NCI-H2107 treated with DMSO at 0.1 percent for 48 hours (cell line): Measurements from ENCODE around the gene S1PR2.

Experiments
- DNase-seq: peaks from one replicate; lab custom pipeline; 2025; ENCODE audit not compliant: unreplicated experiment; lab: John Stamatoyannopoulos, UW

S1PR2 gene, protein sequence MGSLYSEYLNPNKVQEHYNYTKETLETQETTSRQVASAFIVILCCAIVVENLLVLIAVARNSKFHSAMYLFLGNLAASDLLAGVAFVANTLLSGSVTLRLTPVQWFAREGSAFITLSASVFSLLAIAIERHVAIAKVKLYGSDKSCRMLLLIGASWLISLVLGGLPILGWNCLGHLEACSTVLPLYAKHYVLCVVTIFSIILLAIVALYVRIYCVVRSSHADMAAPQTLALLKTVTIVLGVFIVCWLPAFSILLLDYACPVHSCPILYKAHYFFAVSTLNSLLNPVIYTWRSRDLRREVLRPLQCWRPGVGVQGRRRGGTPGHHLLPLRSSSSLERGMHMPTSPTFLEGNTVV

DNA sequence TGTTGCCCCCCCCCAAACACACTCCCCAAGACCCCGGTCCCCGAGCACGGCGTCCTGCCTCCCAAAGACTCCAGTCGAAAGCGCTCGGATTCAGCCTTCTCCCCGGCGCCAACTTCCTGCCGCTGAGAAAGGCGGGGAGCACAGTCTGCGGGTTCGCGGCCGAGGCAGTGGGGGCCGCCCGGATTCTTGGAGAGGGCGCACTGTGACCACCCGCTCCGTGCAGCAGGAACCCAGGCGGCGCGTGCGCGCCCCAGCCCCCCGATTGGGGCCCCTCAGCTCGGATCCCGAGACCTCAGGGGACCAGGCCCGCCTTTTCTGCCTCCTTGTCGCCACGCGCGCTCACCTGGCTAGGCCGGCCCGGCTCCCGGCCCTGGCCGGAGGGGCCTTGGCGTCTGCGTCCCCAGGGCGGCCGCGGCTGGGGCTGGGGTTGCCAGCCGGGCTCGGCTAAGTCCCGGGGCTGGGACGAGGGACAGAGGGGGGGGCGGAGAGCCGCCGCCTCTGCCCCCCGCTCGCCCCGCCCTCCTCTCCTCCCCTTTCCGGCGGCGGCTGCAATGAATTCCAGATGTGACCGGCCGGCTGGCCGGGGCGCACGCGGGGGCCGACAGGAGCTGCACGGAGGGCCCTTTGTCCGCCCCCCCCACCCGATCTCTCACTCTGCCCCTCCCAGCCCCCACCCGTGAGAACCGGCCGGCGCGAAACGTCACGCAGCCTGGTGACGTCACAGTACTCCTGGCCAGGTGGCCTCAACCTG lies at the start of gene S1PR2:
Gene S1PR2, minus strand, starts transcription at position 471 of the 751 bp plus-strand sequence. CDS start 6,426 bp downstream, outside the sequence.
- DNase-seq: no peak

DNA sequence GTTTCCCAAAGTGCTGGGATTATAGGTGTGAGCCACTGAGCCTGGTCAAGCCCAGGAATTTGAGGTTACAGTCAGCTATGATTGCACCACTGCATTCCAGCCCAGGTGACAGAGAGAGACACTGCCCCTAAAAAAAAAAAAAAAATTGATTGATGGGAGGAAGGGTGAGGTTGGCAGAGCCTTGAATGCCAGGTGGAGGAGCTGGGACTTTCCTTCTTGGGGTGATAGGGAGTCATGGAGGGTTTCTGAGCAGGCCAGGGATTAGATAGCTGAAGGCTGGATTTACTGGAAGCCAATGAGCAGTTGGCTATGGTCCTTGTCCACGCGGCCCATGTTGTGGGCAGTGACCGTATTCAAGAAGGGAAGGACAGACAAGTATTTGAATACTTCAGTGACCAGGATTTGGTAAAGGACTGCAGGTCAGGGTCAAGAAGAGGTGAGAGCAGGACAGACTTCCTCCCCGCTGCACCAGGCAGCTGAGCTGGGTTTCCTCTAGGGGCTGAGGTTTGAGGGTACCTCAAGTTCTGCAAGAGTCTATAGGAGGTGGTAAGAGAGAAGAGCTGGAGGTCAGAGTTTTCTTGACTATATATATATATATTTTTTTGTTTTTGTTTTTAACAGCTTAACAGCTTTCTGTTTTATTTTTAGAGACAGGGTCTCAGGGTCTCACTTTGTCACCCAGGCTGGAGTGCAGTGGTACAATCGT lies 48.8 kb upstream of the S1PR2 start:
- DNase-seq: no peak

DNA sequence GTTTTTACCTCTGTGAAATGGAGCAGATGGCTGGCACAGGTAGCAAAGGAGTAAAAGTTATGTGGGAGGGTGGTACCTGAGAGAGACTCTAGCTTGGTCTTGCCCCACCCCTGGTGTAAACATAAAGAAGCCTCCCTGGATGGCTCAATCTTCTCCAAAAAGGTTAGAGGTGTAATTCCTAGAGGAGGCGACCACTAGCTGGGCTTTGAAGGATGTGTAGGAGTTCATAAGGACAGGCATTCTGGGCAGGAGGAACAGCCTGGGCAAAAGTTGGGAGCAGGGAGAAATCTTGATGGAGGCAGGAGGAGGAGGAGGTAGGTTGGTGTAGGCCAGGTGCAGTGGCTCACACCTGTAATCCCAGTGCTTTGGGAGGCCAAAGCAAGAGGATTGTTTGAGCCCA lies 47.8 kb upstream of the S1PR2 start:
- DNase-seq: no peak

DNA sequence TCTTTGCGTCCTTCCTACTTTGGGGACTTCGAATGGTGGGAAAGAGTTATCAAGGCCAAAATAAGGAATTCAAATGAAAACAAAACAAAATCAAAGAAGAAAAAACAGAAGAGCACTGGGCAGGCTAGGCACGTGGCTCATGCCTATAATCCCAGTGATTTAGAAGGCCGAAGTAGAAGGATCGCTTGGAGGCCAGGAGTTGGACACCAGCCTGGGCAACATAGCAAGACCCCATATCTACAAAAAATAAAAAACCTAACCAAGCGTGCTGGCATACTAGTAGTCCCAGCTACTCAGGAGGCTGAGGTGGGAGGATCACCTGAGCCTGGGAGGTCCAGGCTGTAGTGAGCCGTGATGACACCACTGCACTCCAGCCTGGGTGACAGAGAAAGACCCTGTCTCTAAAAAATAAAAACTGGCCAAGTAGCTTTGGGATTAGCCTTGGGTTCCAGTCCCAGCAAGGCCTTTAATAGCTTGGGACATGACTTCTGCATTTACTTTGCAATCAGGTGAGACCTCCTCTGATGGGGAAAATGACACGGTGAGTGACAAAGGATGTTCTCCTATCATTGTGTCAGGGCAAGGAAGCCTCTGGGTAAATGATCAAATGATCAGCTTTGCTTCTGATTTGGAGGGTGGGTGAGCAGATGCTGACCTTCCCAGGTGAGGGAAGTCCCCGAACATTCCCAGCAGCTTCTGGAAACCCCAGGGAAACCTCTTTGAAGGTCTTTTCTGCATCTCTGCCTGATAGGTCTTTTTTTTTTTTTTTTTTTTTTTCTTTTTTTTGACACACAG lies 46.9 kb upstream of the S1PR2 start:
- DNase-seq: no peak

DNA sequence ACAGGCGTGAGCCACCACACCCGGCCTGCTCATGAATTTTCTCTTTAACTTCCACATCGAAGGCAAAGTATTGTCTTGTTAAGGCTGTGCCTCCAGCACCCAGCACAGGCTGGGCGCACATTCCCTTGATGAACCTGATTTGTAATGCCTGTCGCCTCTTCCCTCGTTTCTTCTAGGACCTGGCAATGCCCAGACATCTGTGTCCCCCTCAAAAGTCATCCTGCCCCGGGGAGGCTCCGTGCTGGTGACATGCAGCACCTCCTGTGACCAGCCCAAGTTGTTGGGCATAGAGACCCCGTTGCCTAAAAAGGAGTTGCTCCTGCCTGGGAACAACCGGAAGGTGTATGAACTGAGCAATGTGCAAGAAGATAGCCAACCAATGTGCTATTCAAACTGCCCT lies 43.5 kb upstream of the S1PR2 start:
- no peak for DNase-seq

DNA sequence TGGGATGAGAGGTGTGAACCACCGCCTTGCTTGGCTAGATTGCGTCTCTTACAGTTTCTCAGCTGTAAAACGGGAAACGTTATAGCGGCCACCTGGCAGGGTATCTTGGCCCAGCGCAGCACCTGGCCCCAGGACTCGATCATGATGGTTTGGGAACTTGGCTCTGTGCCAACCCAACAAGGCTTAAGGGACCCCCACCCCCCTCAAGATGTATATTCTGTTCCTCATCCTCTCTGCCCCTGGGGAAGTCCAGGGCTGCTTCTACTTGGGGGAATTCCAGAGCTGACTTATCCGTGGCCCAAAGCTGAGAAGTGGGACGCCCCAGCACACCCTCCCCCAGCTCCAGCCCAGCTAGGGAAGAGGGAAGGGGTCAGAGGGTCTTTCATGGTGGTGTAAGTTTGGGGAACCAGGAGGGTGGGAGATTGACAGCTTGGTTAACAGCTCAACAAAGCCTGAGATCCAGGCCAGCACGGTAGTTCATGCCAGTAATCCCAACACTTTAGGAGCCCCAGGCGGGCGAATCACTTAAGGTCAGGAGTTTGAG lies 40.5 kb upstream of the S1PR2 start:
- no peak for DNase-seq

DNA sequence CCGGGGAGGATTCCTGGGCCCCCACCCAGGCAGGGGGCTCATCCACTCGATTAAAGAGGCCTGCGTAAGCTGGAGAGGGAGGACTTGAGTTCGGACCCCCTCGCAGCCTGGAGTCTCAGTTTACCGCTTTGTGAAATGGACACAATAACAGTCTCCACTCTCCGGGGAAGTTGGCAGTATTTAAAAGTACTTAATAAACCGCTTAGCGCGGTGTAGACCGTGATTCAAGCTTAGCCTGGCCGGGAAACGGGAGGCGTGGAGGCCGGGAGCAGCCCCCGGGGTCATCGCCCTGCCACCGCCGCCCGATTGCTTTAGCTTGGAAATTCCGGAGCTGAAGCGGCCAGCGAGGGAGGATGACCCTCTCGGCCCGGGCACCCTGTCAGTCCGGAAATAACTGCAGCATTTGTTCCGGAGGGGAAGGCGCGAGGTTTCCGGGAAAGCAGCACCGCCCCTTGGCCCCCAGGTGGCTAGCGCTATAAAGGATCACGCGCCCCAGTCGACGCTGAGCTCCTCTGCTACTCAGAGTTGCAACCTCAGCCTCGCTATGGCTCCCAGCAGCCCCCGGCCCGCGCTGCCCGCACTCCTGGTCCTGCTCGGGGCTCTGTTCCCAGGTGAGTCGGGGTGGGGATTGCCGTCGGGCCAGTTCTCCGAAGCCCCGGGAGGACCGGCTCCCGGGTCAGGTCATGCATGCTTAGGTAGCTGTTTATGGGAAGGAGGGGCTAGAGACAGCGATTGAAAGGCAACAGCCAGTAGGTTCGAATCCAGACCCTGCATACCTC lies 39.7 kb upstream of the S1PR2 start, which contains the start of gene ICAM1:
Gene ICAM1, plus strand, starts transcription at position 505 of the 779 bp plus-strand sequence. Its CDS starts 40 bp downstream, at position 545.
- no peak for DNase-seq

DNA sequence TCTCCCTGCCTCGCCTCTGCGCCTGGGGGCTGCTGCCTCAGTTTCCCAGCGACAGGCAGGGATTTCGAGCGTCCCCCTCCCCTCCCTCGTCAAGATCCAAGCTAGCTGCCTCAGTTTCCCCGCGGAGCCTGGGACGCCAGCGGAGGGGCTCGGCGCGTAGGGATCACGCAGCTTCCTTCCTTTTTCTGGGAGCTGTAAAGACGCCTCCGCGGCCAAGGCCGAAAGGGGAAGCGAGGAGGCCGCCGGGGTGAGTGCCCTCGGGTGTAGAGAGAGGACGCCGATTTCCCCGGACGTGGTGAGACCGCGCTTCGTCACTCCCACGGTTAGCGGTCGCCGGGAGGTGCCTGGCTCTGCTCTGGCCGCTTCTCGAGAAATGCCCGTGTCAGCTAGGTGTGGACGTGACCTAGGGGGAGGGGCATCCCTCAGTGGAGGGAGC lies 39.1 kb upstream of the S1PR2 start:
- DNase-seq: no peak

DNA sequence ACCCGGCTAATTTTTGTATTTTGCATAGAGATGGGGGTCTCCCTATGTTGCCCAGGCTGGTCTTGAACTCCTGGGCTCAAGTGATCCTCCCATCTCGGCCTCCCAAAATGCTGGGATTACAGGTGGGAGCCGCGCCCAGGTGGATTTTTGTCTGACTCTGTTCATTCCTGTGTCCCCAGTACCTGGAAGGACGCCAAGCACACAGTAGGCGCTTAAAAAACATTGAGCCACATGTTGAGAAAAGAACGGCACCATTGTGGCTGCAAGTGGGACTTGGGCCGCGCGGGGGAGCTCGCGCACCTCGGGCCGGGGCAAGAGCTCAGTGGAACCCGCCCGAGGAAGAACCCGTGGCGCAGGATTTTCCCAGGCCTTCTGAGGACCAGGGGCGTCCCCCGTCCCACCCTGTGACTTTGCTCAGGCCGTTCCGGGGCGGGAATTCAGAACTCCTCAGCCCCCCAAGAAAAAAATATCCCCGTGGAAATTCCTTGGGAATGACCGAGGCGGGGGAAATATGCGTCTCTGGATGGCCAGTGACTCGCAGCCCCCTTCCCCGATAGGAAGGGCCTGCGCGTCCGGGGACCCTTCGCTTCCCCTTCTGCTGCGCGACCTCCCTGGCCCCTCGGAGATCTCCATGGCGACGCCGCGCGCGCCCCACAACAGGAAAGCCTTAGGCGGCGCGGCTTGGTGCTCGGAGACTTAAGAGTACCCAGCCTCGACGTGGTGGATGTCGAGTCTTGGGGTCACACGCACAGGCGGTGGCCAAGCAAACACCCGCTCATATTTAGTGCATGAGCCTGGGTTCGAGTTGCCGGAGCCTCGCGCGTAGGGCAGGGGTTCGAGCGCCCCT lies 38.4 kb upstream of the S1PR2 start:
- peak; percentile 19 for DNase-seq

DNA sequence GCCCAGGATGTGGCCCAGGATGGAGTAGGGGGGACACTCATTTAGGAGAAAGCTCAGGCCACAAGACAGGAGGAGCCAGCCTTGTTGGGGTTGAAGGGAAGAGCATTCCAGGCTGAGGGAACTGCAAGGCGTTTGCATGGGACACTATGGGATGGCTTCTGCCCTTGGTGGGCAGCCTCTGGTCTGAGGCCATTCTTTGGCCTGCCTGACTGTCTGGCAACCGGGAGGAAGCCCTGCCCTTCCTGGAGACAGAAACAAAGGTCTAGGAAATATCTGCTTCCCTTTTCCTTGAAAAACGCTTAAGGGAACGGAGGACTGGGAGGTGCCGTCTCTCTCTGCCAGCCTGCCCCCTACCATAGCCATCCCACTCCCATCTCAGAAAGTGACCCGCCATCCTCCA lies 36.9 kb upstream of the S1PR2 start:
- DNase-seq: no peak

DNA sequence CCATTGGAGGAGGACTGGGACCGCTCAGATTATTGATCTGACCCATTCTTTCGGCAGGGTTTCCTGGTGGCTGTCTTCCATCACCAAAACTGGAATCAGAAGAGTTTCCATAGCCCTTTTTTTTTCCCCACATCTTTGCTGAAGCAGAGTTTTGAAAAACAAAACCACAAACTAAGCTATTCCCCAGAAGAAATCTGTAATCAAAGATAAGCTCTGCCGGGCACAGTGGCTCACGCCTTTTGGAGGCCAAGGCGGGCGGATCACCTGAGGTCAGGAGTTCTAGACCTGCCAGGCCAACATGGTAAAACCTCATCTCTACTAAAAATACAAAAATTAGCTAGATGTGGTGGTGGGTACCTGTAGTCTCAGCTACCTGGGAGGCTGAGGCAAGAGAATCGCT lies 35.6 kb upstream of the S1PR2 start:
- no peak for DNase-seq

DNA sequence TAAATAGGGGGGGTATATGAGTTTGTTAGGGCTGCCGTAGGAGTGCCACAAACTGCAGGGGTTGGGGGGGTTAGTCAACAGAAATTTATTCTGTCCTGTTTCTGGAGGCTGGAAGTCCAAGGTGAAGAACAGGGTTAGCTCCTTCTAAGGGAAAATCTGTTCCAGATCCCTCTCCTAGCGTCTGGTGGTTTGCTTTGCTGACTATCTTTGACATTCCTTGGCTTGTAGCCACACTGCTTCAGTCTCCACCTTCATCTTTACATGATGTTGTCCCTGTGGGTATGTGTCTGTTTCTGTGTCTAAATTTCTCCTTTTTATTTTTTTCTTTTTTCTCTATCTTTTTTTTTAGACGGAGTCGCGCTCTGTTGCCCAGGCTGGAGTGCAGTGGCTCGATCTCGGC lies 31.6 kb upstream of the S1PR2 start:
- no peak for DNase-seq

DNA sequence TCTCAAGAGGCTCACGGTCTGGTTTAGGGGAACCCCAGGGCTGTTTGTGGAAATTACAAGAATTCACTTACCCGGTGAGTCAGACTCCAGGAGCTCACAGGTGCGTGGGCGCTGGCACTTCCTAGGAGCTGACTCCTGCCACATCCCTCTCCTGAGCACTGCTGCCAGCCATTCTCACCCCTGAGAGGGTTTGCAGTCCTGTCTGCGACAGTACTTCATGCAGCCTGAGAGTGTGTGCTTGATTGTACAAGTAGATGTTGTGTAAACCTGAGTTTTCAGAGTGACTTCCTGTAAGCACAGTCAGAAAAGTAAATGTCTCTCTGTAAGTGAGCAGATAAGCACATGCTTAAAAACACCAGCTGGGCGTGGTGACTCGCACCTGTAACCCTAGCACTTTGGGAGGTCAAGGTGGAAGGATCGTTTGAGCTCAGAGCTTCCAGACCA lies 29.0 kb upstream of the S1PR2 start:
- DNase-seq: no peak

DNA sequence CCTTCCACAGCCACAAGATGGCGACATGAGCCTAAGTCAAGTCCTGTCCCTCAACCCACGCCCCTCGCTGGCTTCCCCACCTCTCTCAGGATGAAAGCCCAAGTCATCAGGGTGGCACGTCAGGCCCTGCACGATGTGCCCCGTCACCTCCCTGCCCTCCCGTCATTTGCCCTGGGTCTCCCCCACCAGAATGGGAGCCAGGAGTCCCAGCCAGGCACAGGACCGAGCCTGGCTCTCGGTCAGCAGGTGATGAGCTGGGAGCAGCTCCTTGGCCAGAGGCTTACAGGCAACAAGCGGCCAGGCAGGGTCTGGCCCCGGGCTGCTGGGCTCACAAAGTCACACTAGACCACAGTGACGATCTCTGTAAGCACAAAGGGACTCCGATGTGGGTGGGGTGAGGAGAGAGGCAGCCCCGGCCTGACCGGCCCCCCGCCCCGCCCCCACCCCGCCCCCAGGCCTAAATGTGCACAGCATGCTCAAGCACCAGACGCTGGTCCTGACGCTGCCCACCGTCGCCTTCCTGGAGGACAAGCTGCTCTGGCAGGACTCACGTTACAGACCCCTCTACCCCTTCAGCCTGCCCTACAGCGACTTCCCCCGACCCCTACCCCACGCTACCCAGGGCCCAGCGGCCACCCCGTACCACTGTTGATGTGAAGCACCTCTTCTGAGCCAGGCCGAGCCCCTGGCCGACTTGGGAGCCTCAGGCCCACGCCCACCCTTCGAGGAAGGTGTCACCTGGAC lies 28.2 kb upstream of the S1PR2 start:
- peak; percentile 34 for DNase-seq

DNA sequence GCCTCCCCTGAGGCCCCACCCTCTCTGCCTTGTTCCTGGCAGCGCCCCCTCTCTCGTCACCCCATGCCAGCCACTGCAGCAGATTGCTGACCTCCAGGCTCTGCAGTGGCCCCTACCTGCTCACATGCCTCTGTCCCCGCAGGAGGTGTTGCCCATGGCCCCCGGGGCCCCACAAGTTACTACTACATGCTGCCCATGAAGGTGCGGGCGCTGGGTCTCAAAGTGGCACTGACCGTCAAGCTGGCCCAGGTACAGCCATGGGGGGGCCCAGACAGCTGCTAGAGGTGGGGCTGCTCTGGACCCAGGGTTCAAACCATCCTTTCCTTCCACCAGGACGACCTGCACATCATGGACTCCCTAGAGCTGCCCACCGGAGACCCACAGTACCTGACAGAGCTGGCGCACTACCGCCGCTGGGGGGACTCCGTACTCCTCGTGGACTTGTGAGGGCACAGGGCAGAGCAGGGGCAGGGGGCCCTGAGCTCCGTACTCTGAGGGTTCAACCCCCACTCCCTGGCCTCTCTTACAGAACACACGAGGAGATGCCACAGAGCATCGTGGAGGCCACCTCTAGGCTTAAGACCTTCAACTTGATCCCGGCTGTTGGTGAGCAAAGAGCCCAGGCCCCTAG lies 27.1 kb upstream of the S1PR2 start:
- no peak for DNase-seq

DNA sequence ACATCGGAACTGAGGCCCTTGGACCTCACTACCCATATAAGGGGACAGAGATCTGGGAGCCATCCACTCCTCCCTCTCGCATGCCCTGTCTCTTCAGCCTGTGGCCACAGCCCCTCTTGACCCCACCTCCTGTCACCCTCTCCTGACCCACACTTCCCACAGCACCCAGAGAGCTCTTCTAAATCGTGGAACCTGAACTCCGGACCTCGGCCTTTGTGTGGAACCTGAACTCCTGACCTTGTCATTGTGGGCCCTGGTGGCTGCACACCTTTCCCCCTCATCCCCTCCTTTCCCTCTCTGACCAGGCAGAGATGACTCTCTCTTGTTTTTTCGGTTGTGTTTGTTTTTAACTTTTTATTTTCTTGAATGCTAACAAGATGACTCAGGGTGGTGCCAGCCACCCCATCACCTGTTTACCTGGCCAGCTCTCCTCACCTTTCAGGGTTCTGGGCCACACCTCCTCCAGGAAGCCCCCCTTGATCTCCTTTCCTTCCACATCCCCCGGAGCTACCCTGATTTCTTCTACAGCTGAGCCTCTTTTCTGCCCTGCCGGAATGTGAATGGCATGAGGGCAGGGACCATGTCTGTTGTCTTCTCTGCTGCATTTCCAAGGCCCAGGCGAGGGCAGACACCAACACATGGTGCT lies 26.0 kb upstream of the S1PR2 start:
- DNase-seq: no peak

DNA sequence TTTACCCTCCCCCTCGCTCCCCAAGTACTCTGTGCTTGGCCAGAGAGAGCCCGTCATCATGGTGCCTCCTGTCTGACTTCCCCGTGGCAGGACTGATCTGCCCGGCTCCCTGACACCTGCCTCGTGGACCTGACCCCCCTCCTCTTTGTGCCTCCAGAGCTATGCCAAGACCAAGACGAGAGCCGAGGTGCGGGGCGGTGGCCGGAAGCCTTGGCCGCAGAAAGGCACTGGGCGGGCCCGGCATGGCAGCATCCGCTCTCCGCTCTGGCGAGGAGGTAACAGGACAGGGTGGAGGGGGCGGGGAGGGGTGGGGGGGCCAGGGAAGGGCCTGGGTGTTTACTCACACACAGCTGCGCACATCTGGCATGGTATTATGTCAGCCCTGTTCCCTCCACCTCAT lies 25.4 kb upstream of the S1PR2 start:
- DNase-seq: no peak
